ENCODE data around the gene ILDR2.

ILDR2 gene

GRCh38 chr1:166876540-166876838 lies 98.9 kb downstream of the ILDR2 start:
- H3K36me3 Mint-ChIP-seq: peaks cover 2 to 10% of the 10 kb centered on the region in 2 donors
- peaks cover 0 to 3% of the 10 kb centered on the region in 2 donors for H3K9me3 Mint-ChIP-seq
- H3K4me3 Mint-ChIP-seq: peak overlapping the region; percentile 85 to 95
- no peak for DNase-seq
- peak in 1 of 2 donors; percentile 1 for ATAC-seq (replicated peaks)
- H3K27ac Mint-ChIP-seq: peak overlapping the region; percentile 99
- peaks cover 20 to 22% of the 10 kb centered on the region in 2 donors for H3K4me1 Mint-ChIP-seq
- H3K27me3 Mint-ChIP-seq: no peaks in the 10 kb centered on the region

DNA sequence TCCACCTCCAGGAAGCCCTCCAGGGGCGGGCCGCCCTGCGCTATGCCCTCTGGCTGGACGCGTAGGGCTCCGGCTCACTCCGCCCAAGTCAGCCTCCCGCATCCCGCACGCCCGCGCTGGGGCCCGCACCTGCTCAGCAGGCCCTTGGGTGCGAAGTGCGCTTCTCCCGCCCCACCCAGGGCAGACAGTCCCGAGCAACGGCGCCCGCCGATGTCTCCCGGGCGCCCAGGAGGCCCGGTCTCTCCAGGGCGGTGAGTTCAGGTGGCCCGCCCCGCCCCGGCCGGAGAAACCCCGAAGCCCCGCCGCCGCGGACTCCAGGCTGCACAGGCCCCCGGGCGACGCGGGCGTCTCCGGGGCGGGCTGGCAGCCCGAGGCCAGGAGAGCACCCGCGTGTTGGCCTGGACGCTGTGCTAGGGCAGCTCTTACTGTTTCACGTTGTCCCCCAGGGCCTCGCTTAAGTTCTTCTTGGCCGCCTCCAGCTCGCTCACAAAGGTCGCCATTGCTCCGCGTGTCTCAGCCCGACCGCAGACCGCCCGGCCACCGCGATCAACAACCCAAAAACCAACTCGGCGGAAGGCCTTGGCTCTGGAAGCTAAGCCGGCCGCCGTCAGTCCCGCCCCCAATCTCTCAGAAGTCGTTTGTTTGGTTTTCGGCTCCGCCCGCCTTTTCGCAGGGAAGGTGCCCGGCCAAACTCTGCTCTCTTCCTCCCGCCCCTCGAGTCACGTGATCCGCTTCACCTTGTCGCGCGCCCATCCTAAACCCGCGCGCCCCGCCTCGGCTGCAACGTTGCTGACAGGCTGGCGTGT lies 99.4 kb downstream of the ILDR2 start, which contains the start of gene TADA1:
Gene TADA1 (minus strand): TSS at position 531 of the 806 bp plus-strand sequence. CDS start 31 bp downstream, at position 500.
- Mint-ChIP-seq H3K27ac (peak within 1 kb of the TSS; percentile 99), H3K4me1 (peaks cover 22 to 24% of the 10 kb centered on the region in 2 donors)

GRCh38 chr1:166875302-166875733 lies 100.0 kb downstream of the ILDR2 start:
- Mint-ChIP-seq H3K4me1 (peaks cover 24% of the 10 kb centered on the region in 2 donors), H3K27me3 (no peaks in the 10 kb centered on the region), H3K4me3 (peak overlapping the region; percentile 85 to 95), H3K9me3 (peaks cover 0 to 3% of the 10 kb centered on the region in 2 donors), H3K27ac (peak overlapping the region; percentile 99), H3K36me3 (peaks cover 2 to 10% of the 10 kb centered on the region in 2 donors)
- ATAC-seq (replicated peaks): no peak
- no peak for DNase-seq

More for the DNA sequence above, 99.4 kb downstream of the ILDR2 start, which contains the start of gene TADA1:
- ATAC-seq (replicated peaks) (peak; percentile 89 to 93), DNase-seq (peak; percentile 98)
- H3K27me3 Mint-ChIP-seq: no peaks in the 10 kb centered on the region
- H3K9me3 Mint-ChIP-seq: peaks cover 0 to 3% of the 10 kb centered on the region in 2 donors
- H3K36me3 Mint-ChIP-seq: peaks cover 2 to 10% of the 10 kb centered on the region in 2 donors
- peak within 1 kb of the TSS; percentile 85 to 95 for H3K4me3 Mint-ChIP-seq

- Mint-ChIP-seq H3K27me3 (no peaks in the 10 kb centered on the region), H3K36me3 (peaks cover 2 to 10% of the 10 kb centered on the region in 2 donors), H3K9me3 (peaks cover 0 to 3% of the 10 kb centered on the region in 2 donors), H3K4me3 (peak overlapping the region in 1 of 2 donors; percentile 32), H3K4me1 (peaks cover 24% of the 10 kb centered on the region in 2 donors), H3K27ac (no peak overlapping the region)
- ATAC-seq (replicated peaks): no peak
- no peak for DNase-seq
Observed at GRCh38 chr1:166874464-166874863, 100.9 kb downstream of the ILDR2 start.

GRCh38 chr1:166870584-166870983 lies 104.8 kb downstream of the ILDR2 start:
- ATAC-seq (replicated peaks) (no peak), DNase-seq (no peak)
- no peak overlapping the region for H3K4me3 Mint-ChIP-seq
- no peak overlapping the region for H3K27ac Mint-ChIP-seq
- peaks cover 14 to 23% of the 10 kb centered on the region in 2 donors for H3K36me3 Mint-ChIP-seq
- no peaks in the 10 kb centered on the region for H3K9me3 Mint-ChIP-seq
- H3K27me3 Mint-ChIP-seq: no peaks in the 10 kb centered on the region
- H3K4me1 Mint-ChIP-seq: peaks cover 23% of the 10 kb centered on the region in 2 donors

- DNase-seq (no peak), ATAC-seq (replicated peaks) (no peak)
- Mint-ChIP-seq H3K27me3 (no peaks in the 10 kb centered on the region), H3K36me3 (peaks cover 16 to 23% of the 10 kb centered on the region in 2 donors), H3K4me3 (no peak overlapping the region), H3K9me3 (no peaks in the 10 kb centered on the region), H3K4me1 (peaks cover 13 to 17% of the 10 kb centered on the region in 2 donors), H3K27ac (no peak overlapping the region)
Observed at GRCh38 chr1:166869318-166870099, 105.8 kb downstream of the ILDR2 start.

- Mint-ChIP-seq H3K9me3 (no peaks in the 10 kb centered on the region), H3K36me3 (peaks cover 20 to 27% of the 10 kb centered on the region in 2 donors), H3K27ac (no peak overlapping the region), H3K4me3 (no peak overlapping the region), H3K27me3 (no peaks in the 10 kb centered on the region), H3K4me1 (peaks cover 10 to 17% of the 10 kb centered on the region in 2 donors)
- DNase-seq: no peak
- ATAC-seq (replicated peaks): no peak
Observed at GRCh38 chr1:166868639-166869038, 106.7 kb downstream of the ILDR2 start.

GRCh38 chr1:166865926-166866325 lies 109.4 kb downstream of the ILDR2 start:
- H3K9me3 Mint-ChIP-seq: no peaks in the 10 kb centered on the region
- no peaks in the 10 kb centered on the region for H3K27me3 Mint-ChIP-seq
- no peak for ATAC-seq (replicated peaks)
- no peak for DNase-seq
- peaks cover 22 to 25% of the 10 kb centered on the region in 2 donors for H3K36me3 Mint-ChIP-seq
- peaks cover 0 to 7% of the 10 kb centered on the region in 2 donors for H3K4me1 Mint-ChIP-seq
- H3K4me3 Mint-ChIP-seq: no peak overlapping the region
- no peak overlapping the region for H3K27ac Mint-ChIP-seq

- DNase-seq: no peak
- Mint-ChIP-seq H3K4me1 (peaks cover 9 to 16% of the 10 kb centered on the region in 2 donors), H3K4me3 (no peak overlapping the region), H3K27me3 (no peaks in the 10 kb centered on the region), H3K27ac (peak overlapping the region; percentile 37), H3K9me3 (no peaks in the 10 kb centered on the region), H3K36me3 (peaks cover 31 to 41% of the 10 kb centered on the region in 2 donors)
- peak; percentile 48 to 57 for ATAC-seq (replicated peaks)
Observed at GRCh38 chr1:166859597-166859996, 115.7 kb downstream of the ILDR2 start.

- Mint-ChIP-seq H3K36me3 (peaks cover 32 to 43% of the 10 kb centered on the region in 2 donors), H3K27ac (peak overlapping the region; percentile 37), H3K4me3 (no peak overlapping the region), H3K4me1 (peaks cover 9 to 17% of the 10 kb centered on the region in 2 donors), H3K27me3 (no peaks in the 10 kb centered on the region), H3K9me3 (no peaks in the 10 kb centered on the region)
- ATAC-seq (replicated peaks): no peak
- no peak for DNase-seq
Observed at GRCh38 chr1:166858726-166859419, 116.5 kb downstream of the ILDR2 start.
